Measurements from ENCODE around the gene VSIG10L. TPM values are rescaled to one million over a fixed set of nuclear protein-coding genes. Genes with fewer than 3 reads are reported as not detected.

VSIG10L gene
- total RNA-seq, 2 experiments from 2014 or later = 0.62 to 0.94 TPM

- Mint-ChIP-seq H3K36me3 (peaks cover 14% of the 10 kb centered on the region), H3K9me3 (no peaks in the 10 kb centered on the region), H3K4me3 (peak overlapping the region; percentile 85), H3K4me1 (peaks cover 63% of the 10 kb centered on the region), H3K27ac (peak overlapping the region; percentile 99), H3K27me3 (no peaks in the 10 kb centered on the region)
- DNase-seq (no peak), ATAC-seq (ENCODE audit: low read depth) (no peak)
- POLR2A ChIA-PET = interaction anchor here (0.7 to 6.4 kb wide), 5 partner anchors 13 to 40 kb away, joined by 3 to 85 read pairs (median 4); no protein-coding TSS in a partner anchor
Measured at GRCh38 chr19:51371186-51371690, 29.3 kb upstream of the VSIG10L start.

GRCh38 chr19:51370230-51370629, 28.3 kb upstream of the VSIG10L start:
- DNase-seq (no peak), ATAC-seq (ENCODE audit: low read depth) (no peak)
- Mint-ChIP-seq H3K27ac (peak overlapping the region; percentile 99), H3K36me3 (peaks cover 14% of the 10 kb centered on the region), H3K4me1 (peaks cover 58% of the 10 kb centered on the region), H3K4me3 (peak overlapping the region; percentile 85), H3K9me3 (no peaks in the 10 kb centered on the region), H3K27me3 (no peaks in the 10 kb centered on the region)
- POLR2A ChIA-PET = interaction anchor here (0.7 to 6.4 kb wide), 2 partner anchors 24 to 644 kb away, joined by 3 to 85 read pairs; no protein-coding TSS in a partner anchor

- Mint-ChIP-seq H3K4me1 (peaks cover 54% of the 10 kb centered on the region), H3K27me3 (no peaks in the 10 kb centered on the region), H3K27ac (peak within 1 kb of the TSS; percentile 94), H3K36me3 (peaks cover 22% of the 10 kb centered on the region), H3K4me3 (peak within 1 kb of the TSS; percentile 94), H3K9me3 (no peaks in the 10 kb centered on the region)
- DNase-seq (no peak), ATAC-seq (ENCODE audit: low read depth) (no peak)
- POLR2A ChIA-PET = interaction anchor here (0.7 to 6.4 kb wide), 7 partner anchors 7 to 26 kb away, joined by 3 to 85 read pairs (median 4); partner anchors contain the start of gene LIM2
Measured at GRCh38 chr19:51368366-51369282, 26.7 kb upstream of the VSIG10L start, which contains the start of gene CLDND2. TSS of gene CLDND2 (minus strand) at chr19:51369003. CDS start at chr19:51368577, 426 bp downstream.

GRCh38 chr19:51367565-51368365, 25.8 kb upstream of the VSIG10L start:
- H3K27ac Mint-ChIP-seq = peak overlapping the region; percentile 94
- peak overlapping the region; percentile 94 for H3K4me3 Mint-ChIP-seq
- peaks cover 27% of the 10 kb centered on the region for H3K36me3 Mint-ChIP-seq
- H3K9me3 Mint-ChIP-seq = no peaks in the 10 kb centered on the region
- no peaks in the 10 kb centered on the region for H3K27me3 Mint-ChIP-seq
- POLR2A ChIA-PET = interaction anchor here (0.6 to 6.4 kb wide), 9 partner anchors 8 to 28 kb away, joined by 3 to 85 read pairs (median 3); partner anchors contain the start of gene LIM2
- peaks cover 53% of the 10 kb centered on the region for H3K4me1 Mint-ChIP-seq
- ATAC-seq (ENCODE audit: low read depth) (peak; percentile 73), DNase-seq (peak; percentile 96)

- POLR2A ChIA-PET = interaction anchor here (0.6 to 6.4 kb wide), 7 partner anchors 8 to 28 kb away, joined by 3 to 85 read pairs (median 3); no protein-coding TSS in a partner anchor
- H3K9me3 Mint-ChIP-seq = no peaks in the 10 kb centered on the region
- ATAC-seq (ENCODE audit: low read depth) = no peak
- no peak for DNase-seq
- H3K4me1 Mint-ChIP-seq = peaks cover 56% of the 10 kb centered on the region
- H3K27me3 Mint-ChIP-seq = no peaks in the 10 kb centered on the region
- H3K4me3 Mint-ChIP-seq = peak overlapping the region; percentile 94
- H3K36me3 Mint-ChIP-seq = peaks cover 29% of the 10 kb centered on the region
- peak overlapping the region; percentile 94 for H3K27ac Mint-ChIP-seq
Measured at GRCh38 chr19:51367255-51367564, 25.3 kb upstream of the VSIG10L start.

GRCh38 chr19:51366389-51367254, 24.7 kb upstream of the VSIG10L start:
- Mint-ChIP-seq H3K4me1 (peaks cover 58% of the 10 kb centered on the region), H3K27ac (peak overlapping the region; percentile 94), H3K4me3 (peak overlapping the region; percentile 94), H3K36me3 (peaks cover 29% of the 10 kb centered on the region), H3K27me3 (no peaks in the 10 kb centered on the region), H3K9me3 (no peaks in the 10 kb centered on the region)
- DNase-seq (peak; percentile 87), ATAC-seq (ENCODE audit: low read depth) (peak; percentile 51)
- POLR2A ChIA-PET = interaction anchor here (0.6 to 2.5 kb wide), 5 partner anchors 12 to 29 kb away, joined by 3 to 11 read pairs (median 7); no protein-coding TSS in a partner anchor

GRCh38 chr19:51365965-51366388, 24.0 kb upstream of the VSIG10L start, which contains the start of gene ETFB:
TSS of gene ETFB (minus strand) at chr19:51366388. CDS start at chr19:51366326, 62 bp downstream.
- Mint-ChIP-seq H3K27me3 (no peaks in the 10 kb centered on the region), H3K4me3 (peak within 1 kb of the TSS; percentile 94), H3K4me1 (peaks cover 56% of the 10 kb centered on the region), H3K36me3 (peaks cover 28% of the 10 kb centered on the region), H3K27ac (peak within 1 kb of the TSS; percentile 94), H3K9me3 (no peaks in the 10 kb centered on the region)
- POLR2A ChIA-PET = interaction anchor here (1.1 to 2.5 kb wide), 4 partner anchors 11 to 29 kb away, joined by 7 to 11 read pairs (median 8); no protein-coding TSS in a partner anchor
- DNase-seq = no peak
- ATAC-seq (ENCODE audit: low read depth) = no peak

- Mint-ChIP-seq H3K27ac (peak overlapping the region; percentile 94), H3K36me3 (peaks cover 25% of the 10 kb centered on the region), H3K9me3 (no peaks in the 10 kb centered on the region), H3K27me3 (no peaks in the 10 kb centered on the region), H3K4me3 (peak overlapping the region; percentile 94), H3K4me1 (peaks cover 53% of the 10 kb centered on the region)
- ATAC-seq (ENCODE audit: low read depth) (no peak), DNase-seq (peak; percentile 52)
- POLR2A ChIA-PET = interaction anchor here (0.5 to 2.5 kb wide), 6 partner anchors 11 to 640 kb away, joined by 3 to 11 read pairs (median 7); no protein-coding TSS in a partner anchor
Measured at GRCh38 chr19:51365211-51365964, 23.4 kb upstream of the VSIG10L start.

- H3K4me3 Mint-ChIP-seq = peak overlapping the region; percentile 62
- no peaks in the 10 kb centered on the region for H3K27me3 Mint-ChIP-seq
- H3K4me1 Mint-ChIP-seq = peaks cover 50% of the 10 kb centered on the region
- POLR2A ChIA-PET = interaction anchor here (1.0 to 2.5 kb wide), 4 partner anchors 10 to 77 kb away, joined by 3 to 11 read pairs (median 3); no protein-coding TSS in a partner anchor
- peaks cover 22% of the 10 kb centered on the region for H3K36me3 Mint-ChIP-seq
- no peak for DNase-seq
- no peak for ATAC-seq (ENCODE audit: low read depth)
- peak overlapping the region; percentile 48 for H3K27ac Mint-ChIP-seq
- no peaks in the 10 kb centered on the region for H3K9me3 Mint-ChIP-seq
Measured at GRCh38 chr19:51364200-51365106, 22.5 kb upstream of the VSIG10L start.

GRCh38 chr19:51361239-51361638, 19.3 kb upstream of the VSIG10L start:
- Mint-ChIP-seq H3K4me1 (peaks cover 47% of the 10 kb centered on the region), H3K27me3 (no peaks in the 10 kb centered on the region), H3K4me3 (no peak overlapping the region), H3K27ac (no peak overlapping the region), H3K36me3 (peaks cover 35% of the 10 kb centered on the region), H3K9me3 (no peaks in the 10 kb centered on the region)
- ATAC-seq (ENCODE audit: low read depth) = no peak
- no peak for DNase-seq
- POLR2A ChIA-PET = interaction anchor here (3.3 kb wide), 1 partner anchor 33 kb away, joined by 17 read pairs; no protein-coding TSS in a partner anchor

Measured in activated naive CD8-positive, alpha-beta T cell treated with anti-CD3 and anti-CD28 coated beads, Interleukin-2, amount 10 ng/mL, durations not matched to agents 7 days and 5 days (primary cell).